Caco-2 (cell line): ENCODE data around the gene ERAL1. TPM values are rescaled to one million over a fixed set of nuclear protein-coding genes. Genes with fewer than 3 reads are reported as not detected.

Source experiments
- BruUV-seq: library from RNA; stranded (reverse); fragments of 400-500 nt; replicated peaks from 2 replicates; lab custom pipeline; 2021; lab: Mats Ljungman, UMichigan
- CTCF ChIA-PET: fragments of 300-600 bp; sonication (Branson Sonifier 250); formaldehyde crosslinking; loops from one replicate; lab custom pipeline; 2022; ENCODE audit warnings: antibody characterized with exemption; lab: Charles Lee
- POLR2A ChIA-PET: fragments of 300-600 bp; sonication (Branson Sonifier 250); formaldehyde crosslinking; loops from one replicate; lab custom pipeline; 2022; ENCODE audit warnings: antibody characterized with exemption; lab: Charles Lee
- DNase-seq, 2 experiments: peaks; one replicate each; pipeline versions ENCODE4 v3.0.0 to v3.0.0-alpha.2; 2020 to 2022
- H3K27me3 ChIP-seq: replicated peaks from 2 replicates; pipeline ENCODE4 v1.6.0; 2011; ENCODE audit warnings: low read length; ENCODE audit not compliant: control insufficient read depth, insufficient read depth
- H3K36me3 ChIP-seq: 2 replicates; pipeline ENCODE4 v1.5.1; 2011; ENCODE audit warnings: low read length; ENCODE audit not compliant: control insufficient read depth, insufficient read depth
- H3K4me1 ChIP-seq: fragments of 250-450 bp; sonication (Bioruptor Pico); 2 replicates; pipeline ENCODE4 v1.5.1; 2020; ENCODE audit warnings: mild to moderate bottlenecking
- H3K4me3 ChIP-seq: 2 replicates; pipeline ENCODE4 v1.5.1; 2011; ENCODE audit warnings: low read depth, mild to moderate bottlenecking, control low read depth, low read length
- H3K9me3 ChIP-seq: fragments of 250-450 bp; sonication (Bioruptor Pico); 2 replicates; pipeline ENCODE4 v1.5.1; 2020; ENCODE audit warnings: mild to moderate bottlenecking, moderate library complexity
- H3K27ac Mint-ChIP-seq: one replicate; pipeline ENCODE4 v1.8.0; 2022; ENCODE audit warnings: mixed read lengths; ENCODE audit not compliant: unreplicated experiment
- H3K27me3 Mint-ChIP-seq: one replicate; pipeline ENCODE4 v1.8.0; 2022; ENCODE audit warnings: mixed read lengths; ENCODE audit not compliant: insufficient read depth, unreplicated experiment
- H3K36me3 Mint-ChIP-seq: one replicate; pipeline ENCODE4 v1.8.0; 2022; ENCODE audit warnings: mild to moderate bottlenecking, mixed read lengths; ENCODE audit not compliant: insufficient read depth, unreplicated experiment
- H3K4me1 Mint-ChIP-seq: one replicate; pipeline ENCODE4 v1.8.0; 2022; ENCODE audit warnings: low read depth, mixed read lengths; ENCODE audit not compliant: unreplicated experiment
- H3K4me3 Mint-ChIP-seq: one replicate; pipeline ENCODE4 v1.8.0; 2022; ENCODE audit warnings: mild to moderate bottlenecking, moderate library complexity, mixed read lengths; ENCODE audit not compliant: unreplicated experiment
- H3K9me3 Mint-ChIP-seq: one replicate; pipeline ENCODE4 v1.8.0; 2022; ENCODE audit warnings: mixed read lengths; ENCODE audit not compliant: unreplicated experiment
- CTCF ChIP-seq, 2 experiments: fragments of 200-600 bp in 1 of 2; IDR thresholded peaks; 1 replicate in 1 of 2; 2 replicates in 1 of 2; pipeline versions ENCODE4 v1.5.1 to v1.8.0; 2011 to 2022; ENCODE audit warnings: antibody characterized with exemption in 1 of 2, control low read depth in 1 of 2, inconsistent platforms in 1 of 2, low read depth in 1 of 2, low read length in 1 of 2, mild to moderate bottlenecking in 1 of 2, moderate library complexity in 1 of 2; ENCODE audit not compliant: insufficient read depth in 1 of 2, severe bottlenecking in 1 of 2, unreplicated experiment in 1 of 2
- intact Hi-C: fragments of 100-400 bp; cut with micrococcal nuclease; formaldehyde crosslinking; loops from one replicate; pipeline ENCODE4 v1.10.0; 2022; ENCODE audit not compliant: unreplicated experiment
- total RNA-seq: library from RNA; stranded (reverse); gene quantifications from 2 replicates; pipeline ENCODE4 v1.2.3, GENCODE V29; 2022

ERAL1 gene
- total RNA-seq, 1 experiment from 2014 or later = 85.1 TPM

GRCh38 chr17:28900986-28901726 is 46.3 kb downstream of the ERAL1 start:
- no peak for TF ChIP-seq CTCF (IDR thresholded peaks at IDR 0.05; ENCODE audit: insufficient read depth in 1 of 2, low read depth in 1 of 2, low read length in 1 of 2, severe bottlenecking in 1 of 2, unreplicated experiment in 1 of 2)
- Mint-ChIP-seq H3K4me3 (peak overlapping the region; percentile 81), H3K4me1 (peaks cover 26% of the 10 kb centered on the region), H3K9me3 (no peaks in the 10 kb centered on the region), H3K27me3 (no peaks in the 10 kb centered on the region), H3K27ac (peak overlapping the region; percentile 76), H3K36me3 (peaks cover 50% of the 10 kb centered on the region)
- CTCF ChIA-PET = interaction anchor here (1.0 to 2.2 kb wide), 2 partner anchors 138 to 174 kb away, joined by 3 to 15 read pairs; partner anchors contain the start of gene TLCD1
- POLR2A ChIA-PET = no interaction called here
- no TSS peak for BruUV-seq
- Histone ChIP-seq H3K9me3 (no peaks in the 10 kb centered on the region), H3K4me3 (peak overlapping the region; percentile 72; the same call in 1 of the 2 replicates), H3K4me1 (peaks cover 17% of the 10 kb centered on the region), H3K36me3 (no peaks in the 10 kb centered on the region; the same call in 1 of the 2 replicates), H3K27me3 (no peaks in the 10 kb centered on the region)
- intact Hi-C loops = no loop called here
- DNase-seq = no peak

- Mint-ChIP-seq H3K4me1 (peaks cover 24% of the 10 kb centered on the region), H3K36me3 (peaks cover 52% of the 10 kb centered on the region), H3K27me3 (no peaks in the 10 kb centered on the region), H3K9me3 (no peaks in the 10 kb centered on the region), H3K4me3 (peak overlapping the region; percentile 81), H3K27ac (peak overlapping the region; percentile 76)
- peak overlapping the region; percentile 72 for H3K4me3 ChIP-seq
- ChIA-PET CTCF (interaction anchor here (0.6 to 2.2 kb wide), 8 partner anchors 11 to 175 kb away, joined by 3 to 19 read pairs (median 4); partner anchors contain the start of genes PHF12 and TLCD1), POLR2A (interaction anchor here (0.8 to 0.9 kb wide), 2 partner anchors 50 to 174 kb away, joined by 3 read pairs; no protein-coding TSS in a partner anchor)
- TSS peak; percentile 23 for BruUV-seq
- DNase-seq = peak; percentile 76
- intact Hi-C loops = loop anchor here (2.0 kb wide), 1 partner anchor 47 kb away; no protein-coding TSS in a partner anchor
- no peak for TF ChIP-seq CTCF (IDR thresholded peaks at IDR 0.05; ENCODE audit: insufficient read depth in 1 of 2, low read depth in 1 of 2, low read length in 1 of 2, severe bottlenecking in 1 of 2, unreplicated experiment in 1 of 2)
- no peaks in the 10 kb centered on the region for H3K27me3 ChIP-seq
- H3K36me3 ChIP-seq = peaks cover 2% of the 10 kb centered on the region
- H3K4me1 ChIP-seq = peaks cover 14% of the 10 kb centered on the region
- no peaks in the 10 kb centered on the region for H3K9me3 ChIP-seq
These were observed 47.3 kb downstream of the ERAL1 start for GRCh38 chr17:28901866-28902818.
